ENCODE measurements around the gene GSG1L. TPM values are rescaled to one million over a fixed set of nuclear protein-coding genes. Genes with fewer than 3 reads are reported as not detected.
A peak's percentile ranks its signal among the peaks of the same experiment; 100 is the strongest.

Gene GSG1L
- polyA plus RNA-seq, 2 donors = 0.12 to 0.19 TPM

DNA sequence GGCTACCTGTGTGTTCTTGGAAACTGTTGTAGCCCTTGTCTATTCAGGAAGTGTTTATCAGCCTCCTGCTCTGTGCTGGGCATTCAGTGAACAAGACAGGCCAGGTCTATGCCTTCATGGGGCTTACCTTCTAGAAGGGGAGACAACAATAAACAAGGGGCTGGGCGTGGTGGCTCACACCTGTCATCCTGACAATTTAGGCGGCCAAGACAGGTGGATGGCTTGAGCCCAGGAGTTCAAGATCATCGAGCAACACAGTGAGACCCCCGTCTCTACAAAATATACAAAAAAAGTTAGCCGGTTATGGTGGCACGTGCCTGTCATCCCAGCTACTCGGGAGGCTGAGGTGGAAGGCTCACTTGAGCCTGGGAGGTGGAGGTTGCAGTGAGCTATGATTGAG, 5.5 kb upstream of the GSG1L start:
- Histone ChIP-seq H3K27ac (ENCODE audit: low read depth in 2 of 2, low read length in 1 of 2) (no peak overlapping the region), H3K4me1 (ENCODE audit: control insufficient read depth in 2 of 2, insufficient read depth in 2 of 2, low read length in 1 of 2) (no peaks in the 10 kb centered on the region), H3K4me3 (ENCODE audit: low read depth in 1 of 2, low read length in 2 of 2) (no peak overlapping the region), H3K9me3 (ENCODE audit: control insufficient read depth in 2 of 2, insufficient read depth in 1 of 2, low read depth in 1 of 2, low read length in 1 of 2) (no peaks in the 10 kb centered on the region), H3K27me3 (ENCODE audit: control insufficient read depth in 1 of 2, insufficient read depth in 2 of 2, low read length in 2 of 2) (peaks cover 0 to 3% of the 10 kb centered on the region in 2 donors), H3K36me3 (ENCODE audit: control insufficient read depth in 2 of 2, insufficient read depth in 2 of 2, low read length in 1 of 2) (no peaks in the 10 kb centered on the region)
- WGBS, 2 donors = 89% methylated on average over 7 of the region's 7 CpGs

DNA sequence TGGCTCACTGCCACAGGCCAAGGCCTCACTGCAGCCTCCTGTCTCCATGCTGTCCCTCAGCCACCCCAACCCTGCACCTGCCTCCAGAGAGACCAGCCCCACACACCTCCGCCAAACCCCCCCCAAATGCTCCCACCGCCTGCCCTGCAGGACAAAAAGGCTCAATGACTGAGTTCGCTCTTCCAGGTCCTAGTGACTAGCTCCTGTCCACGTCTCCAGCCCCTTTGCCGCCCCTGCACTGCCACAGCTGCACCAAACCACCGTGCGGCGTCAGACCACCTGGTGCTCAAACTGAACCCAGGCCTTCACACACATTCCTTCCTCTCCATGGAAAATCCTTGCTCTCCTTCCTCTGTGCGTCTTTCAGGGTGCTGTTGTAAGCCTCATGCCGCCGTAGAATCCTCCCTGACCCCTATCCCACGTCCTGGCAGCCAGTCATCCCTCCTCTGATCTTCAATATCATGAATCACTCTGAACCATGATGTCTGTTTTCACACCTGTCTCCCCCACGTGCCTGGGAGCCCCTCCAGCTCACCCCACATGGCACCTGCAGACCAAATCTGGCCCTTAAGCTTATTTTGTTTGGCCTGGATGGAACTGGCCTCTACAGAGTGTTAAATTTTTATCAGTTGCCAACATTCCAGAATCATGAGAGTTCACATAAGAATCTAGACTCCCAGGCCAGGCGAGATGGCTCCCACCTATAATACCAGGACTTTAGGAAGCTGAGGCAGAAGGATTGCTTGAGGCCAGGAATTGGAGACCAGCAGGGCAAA, 4.3 kb upstream of the GSG1L start:
- Histone ChIP-seq H3K27me3 (ENCODE audit: control insufficient read depth in 1 of 2, insufficient read depth in 2 of 2, low read length in 2 of 2) (peaks cover 0 to 3% of the 10 kb centered on the region in 2 donors), H3K36me3 (ENCODE audit: control insufficient read depth in 2 of 2, insufficient read depth in 2 of 2, low read length in 1 of 2) (no peaks in the 10 kb centered on the region), H3K27ac (ENCODE audit: low read depth in 2 of 2, low read length in 1 of 2) (no peak overlapping the region), H3K4me3 (ENCODE audit: low read depth in 1 of 2, low read length in 2 of 2) (no peak overlapping the region), H3K9me3 (ENCODE audit: control insufficient read depth in 2 of 2, insufficient read depth in 1 of 2, low read depth in 1 of 2, low read length in 1 of 2) (no peaks in the 10 kb centered on the region), H3K4me1 (ENCODE audit: control insufficient read depth in 2 of 2, insufficient read depth in 2 of 2, low read length in 1 of 2) (peaks cover 5 to 6% of the 10 kb centered on the region in 2 donors)
- 77 to 78% methylated on average over 14 of the region's 14 CpGs for WGBS, 2 donors

DNA sequence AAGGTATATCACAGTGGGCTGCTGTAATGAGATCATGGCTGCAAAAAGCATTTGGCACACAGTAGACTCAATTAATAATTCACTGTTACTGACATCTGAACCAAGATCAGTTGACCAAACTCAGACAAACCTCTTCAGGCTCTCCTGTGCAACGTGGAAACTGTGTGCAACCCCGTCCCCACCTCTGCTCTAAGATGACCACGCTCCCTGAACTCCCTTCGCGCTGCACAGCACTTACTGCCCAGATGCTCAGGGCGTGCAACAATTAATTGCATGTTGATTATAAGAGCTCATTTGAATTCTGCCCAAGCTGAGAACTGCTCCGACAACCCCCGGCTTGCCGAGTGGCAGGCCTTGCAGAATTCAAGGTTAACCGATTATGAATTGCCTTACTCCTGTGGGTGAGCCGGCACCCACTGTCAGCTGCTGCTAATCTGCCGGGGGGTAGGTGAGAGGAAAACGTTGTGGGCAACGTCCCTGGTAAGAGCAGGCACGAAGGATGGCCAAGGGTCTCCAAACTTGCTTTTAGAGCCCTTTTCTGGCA, 1.3 kb upstream of the GSG1L start:
- Histone ChIP-seq H3K9me3 (ENCODE audit: control insufficient read depth in 2 of 2, insufficient read depth in 1 of 2, low read depth in 1 of 2, low read length in 1 of 2) (no peaks in the 10 kb centered on the region), H3K36me3 (ENCODE audit: control insufficient read depth in 2 of 2, insufficient read depth in 2 of 2, low read length in 1 of 2) (no peaks in the 10 kb centered on the region), H3K4me3 (ENCODE audit: low read depth in 1 of 2, low read length in 2 of 2) (no peak overlapping the region), H3K27ac (ENCODE audit: low read depth in 2 of 2, low read length in 1 of 2) (no peak overlapping the region), H3K27me3 (ENCODE audit: control insufficient read depth in 1 of 2, insufficient read depth in 2 of 2, low read length in 2 of 2) (peaks cover 0 to 3% of the 10 kb centered on the region in 2 donors), H3K4me1 (ENCODE audit: control insufficient read depth in 2 of 2, insufficient read depth in 2 of 2, low read length in 1 of 2) (peaks cover 5 to 9% of the 10 kb centered on the region in 2 donors)
- 60 to 77% methylated on average over 15 of the region's 15 CpGs for WGBS, 2 donors

DNA sequence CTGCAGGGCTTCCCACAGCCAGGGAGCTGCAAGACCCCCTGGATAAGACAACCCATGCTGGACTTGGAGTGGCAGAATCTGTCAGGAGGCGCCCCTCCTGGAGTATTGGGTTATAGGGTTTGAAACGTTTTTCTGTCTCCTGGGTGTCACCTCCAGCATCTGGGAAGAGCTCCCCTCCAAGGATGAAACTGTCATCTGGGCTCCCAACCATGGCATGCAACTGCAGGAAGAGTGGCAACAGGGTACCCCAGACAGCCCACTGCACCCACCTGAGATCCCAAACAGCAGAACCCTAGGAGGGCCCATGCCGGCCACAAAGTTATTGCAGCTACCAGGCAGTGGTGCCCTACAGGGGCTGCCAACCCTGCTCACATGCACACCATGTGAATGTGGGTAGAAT, 636 bp upstream of the GSG1L start:
- Histone ChIP-seq H3K4me1 (ENCODE audit: control insufficient read depth in 2 of 2, insufficient read depth in 2 of 2, low read length in 1 of 2) (peaks cover 5 to 9% of the 10 kb centered on the region in 2 donors), H3K27me3 (ENCODE audit: control insufficient read depth in 1 of 2, insufficient read depth in 2 of 2, low read length in 2 of 2) (peaks cover 0 to 3% of the 10 kb centered on the region in 2 donors), H3K36me3 (ENCODE audit: control insufficient read depth in 2 of 2, insufficient read depth in 2 of 2, low read length in 1 of 2) (no peaks in the 10 kb centered on the region), H3K27ac (ENCODE audit: low read depth in 2 of 2, low read length in 1 of 2) (no peak overlapping the region), H3K9me3 (ENCODE audit: control insufficient read depth in 2 of 2, insufficient read depth in 1 of 2, low read depth in 1 of 2, low read length in 1 of 2) (no peaks in the 10 kb centered on the region), H3K4me3 (ENCODE audit: low read depth in 1 of 2, low read length in 2 of 2) (no peak overlapping the region)
- WGBS, 2 donors = 50 to 54% methylated on average over 3 of the region's 3 CpGs

DNA sequence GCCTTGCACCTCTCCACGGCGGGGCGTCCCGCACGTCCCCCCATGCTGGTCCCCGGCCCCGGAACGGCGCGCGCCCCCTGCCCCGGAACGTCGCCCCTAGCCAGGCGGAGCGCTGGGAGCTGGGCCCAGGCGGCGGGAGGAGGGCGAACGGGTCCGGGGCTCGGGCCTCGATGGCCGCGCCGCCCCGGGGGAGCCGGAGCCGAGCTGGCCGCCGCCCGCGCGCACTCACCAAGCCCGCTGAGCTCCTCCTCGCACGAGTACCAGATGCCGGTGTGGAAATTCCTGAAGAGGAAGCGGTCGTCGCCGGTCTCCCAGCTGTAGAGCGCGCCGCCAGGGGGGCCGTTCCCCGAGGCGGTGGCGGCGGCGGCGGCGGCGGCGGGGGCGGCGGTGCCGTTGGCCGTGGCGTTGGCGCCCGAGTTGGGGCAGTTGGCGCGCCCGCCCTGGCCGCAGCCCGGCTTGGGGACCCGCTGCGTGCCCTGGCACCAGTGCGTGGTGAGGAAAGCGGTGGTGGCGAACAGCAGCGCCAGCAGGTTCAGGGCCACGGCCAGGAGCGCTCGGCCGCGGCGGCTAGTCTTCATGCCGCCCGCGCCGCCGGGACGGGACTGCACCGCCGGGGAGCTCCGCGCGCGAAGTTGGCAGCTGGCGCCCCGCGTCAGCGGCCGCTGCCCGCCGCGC, 530 bp downstream of the GSG1L start:
- Histone ChIP-seq H3K27ac (ENCODE audit: low read depth in 2 of 2, low read length in 1 of 2) (no peak overlapping the region), H3K4me3 (ENCODE audit: low read depth in 1 of 2, low read length in 2 of 2) (peak overlapping the region; percentile 39 to 42), H3K36me3 (ENCODE audit: control insufficient read depth in 2 of 2, insufficient read depth in 2 of 2, low read length in 1 of 2) (no peaks in the 10 kb centered on the region), H3K9me3 (ENCODE audit: control insufficient read depth in 2 of 2, insufficient read depth in 1 of 2, low read depth in 1 of 2, low read length in 1 of 2) (no peaks in the 10 kb centered on the region), H3K27me3 (ENCODE audit: control insufficient read depth in 1 of 2, insufficient read depth in 2 of 2, low read length in 2 of 2) (no peaks in the 10 kb centered on the region), H3K4me1 (ENCODE audit: control insufficient read depth in 2 of 2, insufficient read depth in 2 of 2, low read length in 1 of 2) (peaks cover 5 to 9% of the 10 kb centered on the region in 2 donors)
- WGBS, 2 donors = 1% methylated on average over 60 to 99 of the region's 99 CpGs

DNA sequence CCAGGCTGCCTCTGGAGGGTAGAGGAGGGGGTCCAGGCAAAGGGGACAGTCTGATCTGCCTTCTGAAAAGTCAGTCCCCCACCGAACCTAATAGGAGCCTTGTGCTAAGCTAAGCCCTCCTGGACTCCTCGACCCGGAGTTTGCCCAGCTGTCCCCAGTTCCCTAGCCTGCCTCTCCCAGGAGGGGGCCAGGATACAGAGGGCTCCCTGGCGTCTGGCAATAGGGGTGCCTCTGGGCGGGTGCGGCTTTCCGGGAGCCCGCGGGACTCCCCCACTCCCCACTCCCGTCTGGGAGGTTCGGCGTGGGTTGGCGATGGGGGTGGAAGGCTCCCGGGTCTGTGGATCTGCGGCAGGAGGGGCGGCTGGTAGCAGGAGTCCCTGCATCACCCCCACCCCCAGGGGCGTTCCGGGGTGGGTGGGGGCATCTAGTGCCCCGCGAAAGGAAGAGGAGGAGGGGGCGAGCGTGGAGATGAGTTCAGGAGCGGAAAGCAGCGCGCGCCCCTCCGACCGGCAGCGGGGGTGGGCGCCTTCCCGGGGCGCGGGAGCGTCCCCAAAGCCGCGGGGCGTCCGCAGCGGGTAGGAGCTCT, 1.2 kb downstream of the GSG1L start:
- WGBS, 2 donors = 9 to 13% methylated on average over 28 to 39 of the region's 39 CpGs
- H3K27ac ChIP-seq (ENCODE audit: low read depth in 2 of 2, low read length in 1 of 2) = no peak overlapping the region
- H3K4me1 ChIP-seq (ENCODE audit: control insufficient read depth in 2 of 2, insufficient read depth in 2 of 2, low read length in 1 of 2) = peaks cover 5 to 9% of the 10 kb centered on the region in 2 donors
- no peaks in the 10 kb centered on the region for H3K36me3 ChIP-seq (ENCODE audit: control insufficient read depth in 2 of 2, insufficient read depth in 2 of 2, low read length in 1 of 2)
- H3K9me3 ChIP-seq (ENCODE audit: control insufficient read depth in 2 of 2, insufficient read depth in 1 of 2, low read depth in 1 of 2, low read length in 1 of 2) = no peaks in the 10 kb centered on the region
- peak overlapping the region; percentile 39 to 42 for H3K4me3 ChIP-seq (ENCODE audit: low read depth in 1 of 2, low read length in 2 of 2)
- H3K27me3 ChIP-seq (ENCODE audit: control insufficient read depth in 1 of 2, insufficient read depth in 2 of 2, low read length in 2 of 2) = no peaks in the 10 kb centered on the region

DNA sequence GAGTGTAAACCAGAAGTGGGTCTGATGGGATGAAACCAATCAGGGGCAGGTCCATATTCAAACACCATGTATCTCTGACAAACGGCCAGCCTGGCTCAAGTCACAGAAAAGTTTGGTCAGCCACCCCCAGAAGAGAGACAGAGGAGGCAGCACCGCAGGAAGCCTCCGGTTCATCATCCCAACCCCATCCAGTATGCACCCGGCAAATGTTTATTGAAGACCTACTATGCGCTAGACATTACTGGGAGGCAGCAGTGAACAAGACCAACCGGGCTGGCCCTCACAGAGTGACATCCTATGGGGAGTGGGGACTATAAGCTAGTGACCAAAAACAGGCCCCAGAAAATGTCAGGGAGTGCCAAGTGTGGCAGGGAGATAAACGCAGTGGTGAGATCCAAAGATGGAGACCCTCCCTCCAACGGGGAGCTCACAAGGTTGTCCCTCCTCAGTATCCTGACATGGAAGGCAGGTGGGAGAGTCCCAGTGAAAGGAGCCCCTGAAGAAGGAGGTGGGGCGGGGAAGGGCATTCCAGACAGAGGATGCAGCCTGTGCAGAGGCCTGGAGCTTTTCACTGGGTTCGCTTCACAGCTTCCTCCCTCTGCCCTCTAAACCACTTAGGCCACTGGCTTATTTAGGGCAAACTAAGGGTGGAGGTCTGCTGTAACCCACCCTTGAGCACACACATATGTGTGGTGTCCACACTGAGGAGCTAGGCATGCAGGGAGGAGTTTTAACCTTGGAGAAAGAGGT, 2.0 kb downstream of the GSG1L start:
- no peak overlapping the region for H3K4me3 ChIP-seq (ENCODE audit: low read depth in 1 of 2, low read length in 2 of 2)
- H3K27me3 ChIP-seq (ENCODE audit: control insufficient read depth in 1 of 2, insufficient read depth in 2 of 2, low read length in 2 of 2) = no peaks in the 10 kb centered on the region
- H3K9me3 ChIP-seq (ENCODE audit: control insufficient read depth in 2 of 2, insufficient read depth in 1 of 2, low read depth in 1 of 2, low read length in 1 of 2) = no peaks in the 10 kb centered on the region
- WGBS, 2 donors = 75 to 83% methylated on average over 10 of the region's 10 CpGs
- peaks cover 5 to 9% of the 10 kb centered on the region in 2 donors for H3K4me1 ChIP-seq (ENCODE audit: control insufficient read depth in 2 of 2, insufficient read depth in 2 of 2, low read length in 1 of 2)
- H3K36me3 ChIP-seq (ENCODE audit: control insufficient read depth in 2 of 2, insufficient read depth in 2 of 2, low read length in 1 of 2) = no peaks in the 10 kb centered on the region
- H3K27ac ChIP-seq (ENCODE audit: low read depth in 2 of 2, low read length in 1 of 2) = no peak overlapping the region

DNA sequence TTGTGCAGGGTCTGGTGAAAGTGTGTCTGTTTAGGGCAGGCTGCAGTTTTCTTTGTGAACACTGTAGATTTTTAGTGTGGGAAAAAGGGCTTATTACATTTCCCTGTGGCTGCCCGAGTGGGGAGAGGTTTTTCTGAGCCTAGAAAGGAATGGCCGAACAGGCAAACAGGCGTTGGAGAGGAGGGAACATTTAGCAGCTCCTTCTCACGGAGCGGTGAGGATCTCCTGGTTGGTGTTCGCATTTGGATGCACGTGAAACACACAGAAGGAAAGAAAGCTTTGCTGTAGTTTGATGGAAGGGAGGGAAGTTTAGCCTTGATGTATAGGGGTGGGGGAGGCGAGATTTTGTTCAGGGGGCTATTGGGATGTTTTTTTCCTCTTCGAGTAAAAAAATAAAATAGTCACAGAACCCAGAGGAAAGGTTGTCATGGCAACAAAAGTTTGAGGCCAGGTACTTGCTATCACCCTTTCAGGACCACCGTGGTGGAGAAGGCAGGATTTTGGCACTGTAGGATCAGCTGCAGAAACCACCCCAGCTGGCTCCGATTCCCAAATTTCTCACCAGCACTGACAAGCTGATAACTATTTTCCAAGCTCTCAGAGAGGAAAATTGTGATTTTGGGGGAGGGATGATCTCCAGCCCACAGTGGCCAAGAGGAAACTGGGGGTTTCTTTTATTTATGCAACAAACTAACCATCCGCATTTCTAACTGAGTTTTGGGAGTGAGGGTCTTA, 3.5 kb downstream of the GSG1L start:
- Histone ChIP-seq H3K4me1 (ENCODE audit: control insufficient read depth in 2 of 2, insufficient read depth in 2 of 2, low read length in 1 of 2) (peaks cover 5 to 9% of the 10 kb centered on the region in 2 donors), H3K4me3 (ENCODE audit: low read depth in 1 of 2, low read length in 2 of 2) (no peak overlapping the region), H3K9me3 (ENCODE audit: control insufficient read depth in 2 of 2, insufficient read depth in 1 of 2, low read depth in 1 of 2, low read length in 1 of 2) (no peaks in the 10 kb centered on the region), H3K27ac (ENCODE audit: low read depth in 2 of 2, low read length in 1 of 2) (no peak overlapping the region), H3K27me3 (ENCODE audit: control insufficient read depth in 1 of 2, insufficient read depth in 2 of 2, low read length in 2 of 2) (no peaks in the 10 kb centered on the region), H3K36me3 (ENCODE audit: control insufficient read depth in 2 of 2, insufficient read depth in 2 of 2, low read length in 1 of 2) (no peaks in the 10 kb centered on the region)
- 35 to 41% methylated on average over 12 of the region's 12 CpGs for WGBS, 2 donors

Measured in esophagus (tissue), 2 donors.